H1 (cell line): Measurements from ENCODE around the gene PGP. TPM values are rescaled to one million over a fixed set of nuclear protein-coding genes. Genes with fewer than 3 reads are reported as not detected.

Experiments
- CTCF ChIA-PET: fragments of 300-600 bp; sonication (Branson Sonifier 250); formaldehyde crosslinking; loops from one replicate; lab custom pipeline; 2021; ENCODE audit not compliant: partially characterized antibody; lab: Charles Lee
- POLR2A ChIA-PET: fragments of 300-600 bp; sonication (Branson Sonifier 250); formaldehyde crosslinking; loops from one replicate; lab custom pipeline; 2021; ENCODE audit warnings: inconsistent platforms; ENCODE audit not compliant: partially characterized antibody; lab: Charles Lee
- DNase-seq, 2 experiments: peaks; one replicate each; pipeline versions ENCODE4 v3.0.0 to v3.0.0-alpha.2; 2010 to 2022; ENCODE audit warnings: low spot score in 2 of 2, low read depth in 1 of 2, mixed read lengths in 1 of 2
- FAIRE-seq: peaks from 2 replicates; lab custom pipeline; 2011; peaks lifted over from hg19 to GRCh38; lab: Jason Lieb, UNC
- H2AFZ ChIP-seq: 2 replicates; pipeline ENCODE4 v1.8.1; 2012; ENCODE audit warnings: low read length, inconsistent platforms
- H2AK5ac ChIP-seq: 2 replicates; pipeline ENCODE4 v1.6.1; 2013; ENCODE audit warnings: low read depth, low read length
- H2BK120ac ChIP-seq: replicated peaks from 2 replicates; pipeline ENCODE3; 2013; ENCODE audit warnings: low read depth, low read length, inconsistent platforms
- H2BK12ac ChIP-seq: 2 replicates; pipeline ENCODE4 v1.6.1; 2013; ENCODE audit warnings: low read depth, low read length
- H2BK15ac ChIP-seq: 2 replicates; pipeline ENCODE4 v1.6.1; 2013; ENCODE audit warnings: low read length
- H2BK20ac ChIP-seq: 2 replicates; pipeline ENCODE4 v1.6.1; 2013; ENCODE audit warnings: low read length
- H2BK5ac ChIP-seq: 2 replicates; pipeline ENCODE4 v1.6.1; 2013; ENCODE audit warnings: low read depth, low read length
- H3K14ac ChIP-seq: 2 replicates; pipeline ENCODE4 v1.6.1; 2013; ENCODE audit warnings: inconsistent platforms; ENCODE audit not compliant: insufficient read length
- H3K18ac ChIP-seq: 2 replicates; pipeline ENCODE4 v1.6.1; 2013; ENCODE audit warnings: low read length; ENCODE audit errors: extremely low read depth
- H3K23ac ChIP-seq: 2 replicates; pipeline ENCODE4 v1.6.1; 2013; ENCODE audit warnings: inconsistent platforms; ENCODE audit not compliant: insufficient read length
- H3K23me2 ChIP-seq: 2 replicates; pipeline ENCODE4 v1.6.1; 2013; ENCODE audit warnings: low read depth, low read length
- H3K27ac ChIP-seq: 2 replicates; pipeline ENCODE4 v1.6.1; 2011; ENCODE audit warnings: low read depth, low read length, inconsistent platforms
- H3K27me3 ChIP-seq, 4 experiments: replicated peaks in 1 of 4; 1 replicate in 1 of 4; 2 replicates in 3 of 4; pipeline versions ENCODE4 v1.6.1 to v1.8.1; 2011 to 2013; ENCODE audit warnings: low read length in 3 of 4, mild to moderate bottlenecking in 3 of 4, inconsistent platforms in 2 of 4, mixed read lengths in 2 of 4, moderate library complexity in 1 of 4; ENCODE audit not compliant: control insufficient read depth in 3 of 4, insufficient read depth in 3 of 4; ENCODE audit errors: extremely low read depth in 1 of 4
- H3K36me3 ChIP-seq, 4 experiments: 2 replicates each; pipeline versions ENCODE4 v1.6.1 to v1.8.1; 2011 to 2013; ENCODE audit warnings: mild to moderate bottlenecking in 4 of 4, low read length in 3 of 4, moderate library complexity in 2 of 4, control low read depth in 1 of 4, inconsistent platforms in 1 of 4; ENCODE audit not compliant: insufficient read depth in 4 of 4, control insufficient read depth in 2 of 4
- H3K4ac ChIP-seq: replicated peaks from 2 replicates; pipeline ENCODE3; 2013; ENCODE audit warnings: low read length, low read depth, mixed read lengths, inconsistent platforms; ENCODE audit not compliant: insufficient read length
- H3K4me1 ChIP-seq, 4 experiments: replicated peaks in 1 of 4; 1 replicate in 1 of 4; 2 replicates in 3 of 4; pipeline versions ENCODE4 v1.6.1 to v1.8.1; 2011 to 2013; ENCODE audit warnings: low read length in 3 of 4, inconsistent platforms in 2 of 4, mixed read lengths in 1 of 4; ENCODE audit not compliant: insufficient read depth in 4 of 4, control insufficient read depth in 3 of 4
- H3K4me2 ChIP-seq, 2 experiments: 2 replicates each; pipeline versions ENCODE4 v1.6.1 to v1.8.1; 2011 to 2013; ENCODE audit warnings: low read depth in 2 of 2, low read length in 2 of 2, control low read depth in 1 of 2, inconsistent platforms in 1 of 2, mild to moderate bottlenecking in 1 of 2; ENCODE audit not compliant: insufficient read depth in 1 of 2
- H3K4me3 ChIP-seq, 4 experiments: fragments of 200-600, 300-600 bp in 1 of 4; sonication (generic), shearing (Covaris generic), sonication (Bioruptor Twin) in 1 of 4; 2 replicates each; pipeline versions ENCODE4 v1.5.1 to v1.8.1; 2011 to 2016; ENCODE audit warnings: low read length in 4 of 4, low read depth in 3 of 4, control low read depth in 2 of 4, inconsistent platforms in 2 of 4, mild to moderate bottlenecking in 2 of 4, mixed read lengths in 1 of 4, moderate library complexity in 1 of 4; ENCODE audit not compliant: insufficient read depth in 2 of 4; ENCODE audit errors: extremely low read depth in 1 of 4
- H3K56ac ChIP-seq: replicated peaks from 2 replicates; pipeline ENCODE3; 2013; ENCODE audit warnings: low read depth, mild to moderate bottlenecking, mixed read lengths, low read length, inconsistent platforms; ENCODE audit not compliant: insufficient read length
- H3K79me1 ChIP-seq: 2 replicates; pipeline ENCODE4 v1.6.1; 2013; ENCODE audit warnings: low read depth, low read length, control low read depth
- H3K79me2 ChIP-seq, 2 experiments: 2 replicates each; pipeline versions ENCODE4 v1.6.1 to v1.8.1; 2012 to 2013; ENCODE audit warnings: low read length in 2 of 2, mild to moderate bottlenecking in 2 of 2, inconsistent platforms in 1 of 2; ENCODE audit not compliant: insufficient read depth in 2 of 2, control insufficient read depth in 1 of 2
- H3K9ac ChIP-seq, 4 experiments: replicated peaks in 1 of 4; 1 replicate in 1 of 4; 2 replicates in 3 of 4; pipeline versions ENCODE4 v1.6.1 to v1.8.1; 2011 to 2013; ENCODE audit warnings: low read depth in 3 of 4, low read length in 3 of 4, control low read depth in 2 of 4, mild to moderate bottlenecking in 2 of 4, moderate library complexity in 2 of 4, inconsistent platforms in 1 of 4; ENCODE audit errors: extremely low read depth in 1 of 4
- H3K9me3 ChIP-seq, 2 experiments: 2 replicates each; pipeline versions ENCODE4 v1.6.1 to v1.8.1; 2012 to 2013; ENCODE audit warnings: mild to moderate bottlenecking in 2 of 2, moderate library complexity in 2 of 2, control low read depth in 1 of 2, inconsistent platforms in 1 of 2, low read depth in 1 of 2, low read length in 1 of 2, mixed read lengths in 1 of 2; ENCODE audit not compliant: insufficient read depth in 2 of 2
- H4K20me1 ChIP-seq, 2 experiments: replicated peaks in 1 of 2; 2 replicates each; pipeline versions ENCODE3 to v1.8.1; 2011 to 2013; ENCODE audit warnings: inconsistent platforms in 2 of 2, low read length in 2 of 2, mild to moderate bottlenecking in 1 of 2; ENCODE audit not compliant: insufficient read depth in 2 of 2, control insufficient read depth in 1 of 2
- H4K5ac ChIP-seq: 2 replicates; pipeline ENCODE4 v1.6.1; 2013; ENCODE audit warnings: low read length, low read depth, mixed read lengths, inconsistent platforms; ENCODE audit not compliant: insufficient read length
- H4K8ac ChIP-seq: 2 replicates; pipeline ENCODE4 v1.8.0; 2013; ENCODE audit warnings: mild to moderate bottlenecking, moderate library complexity, low read length, inconsistent platforms; ENCODE audit not compliant: insufficient read depth; ENCODE audit errors: extremely low read depth
- H4K91ac ChIP-seq: replicated peaks from 2 replicates; pipeline ENCODE3; 2013; ENCODE audit warnings: low read length, mixed read lengths, inconsistent platforms; ENCODE audit not compliant: insufficient read length
- BCL11A ChIP-seq, 2 experiments: IDR thresholded peaks; one replicate each; pipeline ENCODE4 v1.6.1; 2011; ENCODE audit warnings: low read depth in 2 of 2, low read length in 2 of 2, mild to moderate bottlenecking in 2 of 2
- CBX8 ChIP-seq: fragments of 300-800, 300-1000 bp; sonication (generic); IDR thresholded peaks from 2 replicates; pipeline ENCODE4 v1.7.1; 2016; ENCODE audit warnings: low read depth, low read length, borderline replicate concordance
- KDM5A ChIP-seq: fragments of 200-600 bp; IDR thresholded peaks from 2 replicates; pipeline ENCODE4 v1.7.1; 2012; ENCODE audit warnings: mild to moderate bottlenecking, low read length, inconsistent platforms, mixed read lengths
- MAFK ChIP-seq: IDR thresholded peaks from 2 replicates; pipeline ENCODE4 v1.6.1; 2012; ENCODE audit warnings: low read depth, mild to moderate bottlenecking, improper control_type of control experiment, low read length
- NRF1 ChIP-seq: IDR thresholded peaks from 2 replicates; pipeline ENCODE4 v1.6.1; 2011; ENCODE audit warnings: mild to moderate bottlenecking, low read depth, low read length, improper control_type of control experiment
- RFX5 ChIP-seq: IDR thresholded peaks from 2 replicates; pipeline ENCODE4 v1.6.1; 2011; ENCODE audit warnings: low read depth, low read length, improper control_type of control experiment, borderline replicate concordance
- SIRT6 ChIP-seq: IDR thresholded peaks from one replicate; pipeline ENCODE4 v1.7.1; 2012; ENCODE audit warnings: low read length, inconsistent platforms
- TAF7 ChIP-seq: optimal IDR thresholded peaks from 2 replicates; pipeline ENCODE3; 2011; ENCODE audit warnings: low read depth, mild to moderate bottlenecking, inconsistent platforms, low read length, moderate library complexity, borderline replicate concordance
- TBP ChIP-seq: IDR thresholded peaks from 2 replicates; pipeline ENCODE4 v1.6.1; 2011; ENCODE audit warnings: low read depth, low read length, improper control_type of control experiment
- WGBS, 2 experiments: shearing (Covaris generic) in 1 of 2; methylation state at CpG; one replicate each; pipeline versions ENCODE4 v1.1.6 to v1.1.7; 2013 to 2015; ENCODE audit warnings: low lambda C conversion rate in 2 of 2, mixed read lengths in 2 of 2, inconsistent platforms in 1 of 2, low coverage in 1 of 2, missing lambda C conversion rate in 1 of 2; ENCODE audit not compliant: insufficient replicate concordance in 2 of 2, insufficient coverage in 1 of 2, insufficient read length in 1 of 2; ENCODE audit errors: extremely low coverage in 1 of 2, missing lambda C conversion rate in 1 of 2; 5-methylcytosine and 5-hydroxymethylcytosine counted together
- polyA plus RNA-seq, 7 experiments: library from polyadenylated mRNA; depleted of rRNA in 3 of 7; stranded (reverse) in 5 of 7; unstranded in 2 of 7; fragments of >200 nt in 5 of 7; fragments of 200-250 nt in 2 of 7; gene quantifications; 1 replicate in 5 of 7; 2 replicates in 1 of 7; 4 replicates in 1 of 7; pipeline versions ENCODE4 v1.2.1 to v1.2.3, GENCODE V29; 2011 to 2013; ENCODE audit warnings: missing spikeins in 2 of 7, mixed read lengths in 2 of 7
- total RNA-seq: library from RNA; stranded (reverse); fragmentation: NEBNext Ultra II Directional; extraction: Animal tissue kit (Norgen Biotek cat#: 25700); gene quantifications from 2 replicates; pipeline ENCODE4 v1.2.1, GENCODE V29; 2021
- TF ChIP-seq, protein P1 (sequence below): IDR thresholded peaks from 2 replicates; pipeline ENCODE4 v1.6.1; 2011; ENCODE audit warnings: low read length, improper control_type of control experiment

Gene PGP
- total and polyA plus RNA-seq, 2 of the 8 experiments (the other 6 are each of a cell fraction or from before 2014, with no cell fraction given) = 30.9 to 55.9 TPM

DNA sequence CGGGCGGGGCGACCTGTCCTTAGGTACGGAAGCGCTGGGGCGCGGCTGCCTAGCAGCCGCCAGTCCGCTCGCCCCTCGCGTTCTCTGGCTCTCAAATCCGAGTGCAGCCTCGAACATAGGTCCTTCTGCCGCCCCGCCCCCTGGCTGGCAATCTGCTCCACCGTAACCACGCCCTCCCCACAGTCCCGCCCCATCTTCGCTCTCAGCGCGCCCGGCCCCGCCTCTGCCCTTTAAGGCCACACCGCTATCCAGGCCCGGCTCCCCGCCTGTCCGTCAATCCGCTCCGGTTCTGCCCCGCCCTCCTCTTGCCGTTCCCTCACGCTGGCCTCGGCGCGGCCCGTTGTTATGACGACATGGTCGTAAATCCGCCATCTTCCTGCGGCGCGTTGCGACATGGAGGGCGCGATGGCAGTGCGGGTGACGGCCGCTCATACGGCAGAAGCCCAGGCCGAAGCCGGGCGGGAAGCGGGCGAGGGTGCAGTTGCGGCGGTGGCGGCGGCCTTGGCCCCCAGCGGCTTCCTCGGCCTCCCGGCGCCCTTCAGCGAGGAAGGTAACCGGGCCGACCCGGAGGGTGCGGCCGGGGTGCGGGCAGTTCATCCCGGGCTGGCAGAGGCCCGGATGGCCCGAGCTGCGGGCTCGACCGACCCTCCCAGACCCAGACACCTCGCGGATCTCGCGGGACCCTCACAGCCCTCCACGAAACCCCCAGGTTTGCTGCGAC is 8.7 kb upstream of the PGP start, which contains the start of gene E4F1:
TSS of gene E4F1 (plus strand) at position 371 of the 721 bp plus-strand sequence. CDS start at position 394, 23 bp downstream.
- H4K5ac ChIP-seq = peak within 1 kb of the TSS; percentile 19
- FAIRE-seq = no peak
- peak within 1 kb of the TSS; percentile 67 to 93 (median 80) for H3K4me3 ChIP-seq
- H2BK5ac ChIP-seq = no peak within 1 kb of the TSS
- H3K4me2 ChIP-seq = peak within 1 kb of the TSS; percentile 60 to 72
- peaks cover 3 to 29% of the 10 kb centered on the region in 2 experiments; a peak in 2 of 4 replicates for H3K79me2 ChIP-seq
- H3K56ac ChIP-seq = peak within 1 kb of the TSS; percentile 46
- H3K27me3 ChIP-seq = no peaks in the 10 kb centered on the region
- H4K20me1 ChIP-seq = peaks cover 7 to 8% of the 10 kb centered on the region in 2 experiments
- peaks cover 0 to under 1% (median 0%) of the 10 kb centered on the region in 4 experiments; a peak in 1 of 8 replicates for H3K36me3 ChIP-seq
- no peaks in the 10 kb centered on the region for H3K23me2 ChIP-seq
- H4K8ac ChIP-seq = peak within 1 kb of the TSS; percentile 90
- H3K4ac ChIP-seq = no peak within 1 kb of the TSS
- no peak within 1 kb of the TSS for H2BK20ac ChIP-seq
- peak within 1 kb of the TSS; percentile 80 to 91 (median 84) for H3K9ac ChIP-seq
- 3% methylated on average over 70 of the region's 82 CpGs; no CpG with 5 or more reads in 1 of the 2 experiments for WGBS, 2 experiments
- H3K23ac ChIP-seq = no peak within 1 kb of the TSS
- no peak within 1 kb of the TSS for H2AFZ ChIP-seq
- H3K4me1 ChIP-seq = no peaks in the 10 kb centered on the region
- H3K79me1 ChIP-seq = peaks cover 3% of the 10 kb centered on the region; the same call in 1 of the 2 replicates
- peak; percentile 99 to 100 for DNase-seq
- peak within 1 kb of the TSS; percentile 60; the same call in 1 of the 2 replicates for H3K18ac ChIP-seq
- H2BK15ac ChIP-seq = no peak within 1 kb of the TSS
- H2BK120ac ChIP-seq = no peak within 1 kb of the TSS
- no peaks in the 10 kb centered on the region for H3K9me3 ChIP-seq
- POLR2A ChIA-PET = interaction anchor here (0.5 to 5.3 kb wide), 17 partner anchors 9 to 273 kb away, joined by 3 to 44 read pairs (median 3); partner anchors contain the start of genes BRICD5, DNASE1L2, ECI1 and PGP
- no peak within 1 kb of the TSS for H3K14ac ChIP-seq
- no peak within 1 kb of the TSS for H4K91ac ChIP-seq
- CTCF ChIA-PET = interaction anchor here (1.0 kb wide), 1 partner anchor 29 kb away, joined by 3 read pairs; no protein-coding TSS in a partner anchor
- H2AK5ac ChIP-seq = no peak within 1 kb of the TSS
- H3K27ac ChIP-seq = peak within 1 kb of the TSS; percentile 77
- no peak within 1 kb of the TSS for H2BK12ac ChIP-seq
- TF ChIP-seq NRF1 = no peak
- TF ChIP-seq TBP = peak; percentile 89
- TF ChIP-seq BCL11A (IDR thresholded peaks at IDR 0.05; ENCODE audit: low read depth in 2 of 2, low read length in 2 of 2) = no peak
- TF ChIP-seq MAFK = no peak
- TF ChIP-seq, protein P1, sequence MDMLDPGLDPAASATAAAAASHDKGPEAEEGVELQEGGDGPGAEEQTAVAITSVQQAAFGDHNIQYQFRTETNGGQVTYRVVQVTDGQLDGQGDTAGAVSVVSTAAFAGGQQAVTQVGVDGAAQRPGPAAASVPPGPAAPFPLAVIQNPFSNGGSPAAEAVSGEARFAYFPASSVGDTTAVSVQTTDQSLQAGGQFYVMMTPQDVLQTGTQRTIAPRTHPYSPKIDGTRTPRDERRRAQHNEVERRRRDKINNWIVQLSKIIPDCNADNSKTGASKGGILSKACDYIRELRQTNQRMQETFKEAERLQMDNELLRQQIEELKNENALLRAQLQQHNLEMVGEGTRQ = no peak
- no peak for TF ChIP-seq KDM5A
- no peak for TF ChIP-seq CBX8
- no peak for TF ChIP-seq RFX5
- TF ChIP-seq TAF7 = peak; percentile 94
- TF ChIP-seq SIRT6 = no peak
